Ureter (tissue), 1 donor: Measurements from ENCODE around the gene DYDC1. TPM values are rescaled to one million over a fixed set of nuclear protein-coding genes. Genes with fewer than 3 reads are reported as not detected.
"Not testable (repeated sequence)": the region's sequence is repeated elsewhere in the genome, so short reads cannot be mapped to it uniquely, and the experiment has no call there.

ENCODE experiments used
- DNase-seq: peaks from one replicate; pipeline ENCODE4 v3.0.0-alpha.2; 2020; ENCODE audit warnings: low spot score
- total RNA-seq: library from RNA; stranded (reverse); gene quantifications from one replicate; pipeline ENCODE4 v1.2.4, GENCODE V29; 2023
- donor health status: DM: yes; HTN: yes; CAD: no.

DYDC1 gene
- not detected for total RNA-seq

- no peak for DNase-seq
These were observed at the start of gene DYDC1, which contains the start of gene DYDC2 for GRCh38 chr10:80356563-80356988. TSS of gene DYDC1 (minus strand) at chr10:80356755. CDS start at chr10:80352601, 4,154 bp downstream. TSS of gene DYDC2 (plus strand) at chr10:80356781. CDS start at chr10:80362444, 5,663 bp downstream.

- no peak for DNase-seq
These were observed 49.6 kb upstream of the DYDC1 start for GRCh38 chr10:80406204-80406603.

DNA sequence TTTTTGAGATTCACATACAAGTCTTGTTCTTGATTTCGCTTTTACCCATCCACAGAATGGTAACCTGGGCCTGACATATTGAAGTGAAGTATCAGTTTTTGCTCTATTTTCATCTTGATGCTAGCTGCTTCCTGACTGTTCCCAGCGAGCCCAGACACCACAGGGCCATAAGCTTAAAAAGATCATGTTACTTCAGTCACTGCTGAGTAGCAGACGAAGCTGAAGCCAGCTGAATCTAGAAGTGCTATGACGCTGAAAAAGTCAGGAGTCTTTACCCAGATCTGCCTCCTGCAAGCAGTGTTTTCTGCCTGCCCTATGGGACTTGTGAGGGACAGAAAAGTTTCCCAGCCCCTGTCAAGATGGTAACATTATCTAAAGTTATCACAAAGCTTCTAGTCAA lies 49.1 kb upstream of the DYDC1 start:
- DNase-seq = no peak

- no peak for DNase-seq
These were observed 48.5 kb upstream of the DYDC1 start for GRCh38 chr10:80405035-80405434.

GRCh38 chr10:80400136-80400804 lies 43.7 kb upstream of the DYDC1 start:
- no peak for DNase-seq

DNA sequence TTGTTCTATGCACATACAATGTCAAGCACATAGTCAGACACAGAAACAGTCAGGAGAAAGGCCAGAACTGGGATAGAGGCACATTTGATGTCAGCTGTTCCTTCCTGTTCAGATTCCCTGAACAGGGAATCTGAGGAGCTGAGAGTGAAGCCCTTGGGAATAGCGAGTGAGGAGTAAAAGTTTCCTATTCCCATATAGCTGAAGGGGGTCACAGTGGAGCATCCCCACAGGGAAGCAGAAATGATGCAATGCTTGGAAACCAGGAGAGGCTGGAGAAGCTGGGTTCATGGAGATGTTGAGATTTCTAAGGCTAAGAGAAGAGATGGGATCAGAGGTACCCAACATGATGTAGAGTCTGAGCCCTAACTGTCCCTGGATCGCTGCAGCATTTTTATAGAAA lies 40.5 kb upstream of the DYDC1 start:
- no peak for DNase-seq

DNA sequence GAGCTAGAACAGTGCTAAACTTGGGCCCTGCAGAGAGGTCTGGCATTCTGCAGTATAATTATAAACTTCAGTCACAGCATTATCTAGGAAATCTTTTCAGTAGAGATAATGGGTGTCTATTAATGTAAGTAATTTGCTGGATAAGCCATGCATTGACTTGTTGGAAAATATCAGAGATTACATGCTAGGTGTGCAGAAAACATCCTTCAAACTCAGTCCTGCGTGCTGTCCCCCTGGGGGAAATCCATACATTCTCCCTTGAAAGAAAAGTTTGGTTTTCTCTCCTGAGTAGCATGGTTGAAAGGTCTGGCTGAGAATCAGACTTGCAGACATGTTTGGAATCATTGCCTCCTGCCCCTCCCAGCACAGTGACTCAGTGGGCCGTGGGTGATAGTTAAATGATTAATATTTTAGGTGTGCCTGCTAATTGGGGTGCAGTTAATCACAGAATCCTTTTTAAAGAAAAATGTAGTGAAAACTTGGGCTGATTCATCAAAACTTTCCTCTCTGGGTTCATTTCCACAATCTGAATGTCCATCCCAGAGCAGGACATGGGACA lies 37.9 kb upstream of the DYDC1 start:
- no peak for DNase-seq

- no peak for DNase-seq
These were observed 35.7 kb upstream of the DYDC1 start for GRCh38 chr10:80392250-80392649.

DNA sequence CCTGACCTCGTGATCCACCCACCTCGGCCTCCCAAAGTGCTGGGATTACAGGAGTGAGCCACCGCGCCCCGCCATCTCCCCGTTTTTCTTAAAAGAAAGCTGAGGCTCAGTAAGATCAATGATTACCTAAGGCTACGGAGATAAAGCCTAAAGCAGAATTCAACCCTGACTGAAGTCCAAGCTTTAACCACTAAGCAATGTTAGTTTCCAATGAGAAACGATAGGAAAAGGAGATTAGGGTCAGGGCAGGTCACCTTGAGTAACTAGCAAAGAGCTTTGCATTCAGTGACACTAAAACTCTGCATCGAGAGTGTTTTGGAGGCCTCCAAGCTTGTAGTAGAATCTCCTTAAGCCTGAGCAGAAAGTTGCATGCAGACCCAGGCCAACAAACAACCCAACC lies 34.2 kb upstream of the DYDC1 start:
- DNase-seq = no peak

DNA sequence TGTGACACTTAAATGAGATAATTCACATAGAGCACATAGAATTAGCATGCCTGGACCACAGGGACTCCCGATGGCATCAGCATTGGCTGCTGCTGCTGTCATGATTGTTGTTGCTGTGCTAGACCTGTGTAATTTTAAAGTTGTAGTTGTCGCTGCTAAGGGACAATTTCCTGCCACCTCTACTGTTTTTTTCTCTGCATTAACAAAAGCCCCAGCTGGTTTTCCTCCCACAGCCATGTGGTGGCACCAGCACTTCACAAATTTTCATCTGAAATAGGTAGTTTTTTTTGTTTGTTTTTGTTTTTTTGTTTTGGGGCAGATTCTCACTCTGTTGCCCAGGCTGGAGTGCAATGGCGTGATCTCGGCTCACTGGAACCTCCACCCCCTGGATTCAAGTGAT lies 26.4 kb upstream of the DYDC1 start:
- DNase-seq = peak; percentile 50

GRCh38 chr10:80380185-80380584 lies 23.6 kb upstream of the DYDC1 start:
- no peak for DNase-seq

DNA sequence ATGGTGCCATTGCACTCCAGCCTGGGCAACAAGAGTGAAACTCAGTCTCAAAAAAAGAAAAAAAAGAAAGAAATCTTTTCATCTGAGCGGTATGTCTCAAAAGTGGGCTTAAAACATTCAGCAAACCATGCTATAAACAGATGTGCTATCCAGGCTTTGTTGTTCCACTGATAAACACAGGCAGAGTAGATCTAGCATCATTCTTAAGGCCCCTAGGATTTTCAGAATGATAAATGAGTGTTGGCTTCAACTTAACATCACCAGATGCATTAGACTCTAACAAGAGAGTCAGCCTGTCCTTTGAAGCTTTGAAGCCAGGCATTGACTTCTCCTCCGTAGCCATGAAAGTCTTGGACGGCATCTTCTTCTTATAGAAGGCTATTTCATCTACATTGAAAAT lies 23.1 kb upstream of the DYDC1 start:
- DNase-seq = no peak

GRCh38 chr10:80373502-80373901 lies 16.9 kb upstream of the DYDC1 start:
- DNase-seq = no peak

DNA sequence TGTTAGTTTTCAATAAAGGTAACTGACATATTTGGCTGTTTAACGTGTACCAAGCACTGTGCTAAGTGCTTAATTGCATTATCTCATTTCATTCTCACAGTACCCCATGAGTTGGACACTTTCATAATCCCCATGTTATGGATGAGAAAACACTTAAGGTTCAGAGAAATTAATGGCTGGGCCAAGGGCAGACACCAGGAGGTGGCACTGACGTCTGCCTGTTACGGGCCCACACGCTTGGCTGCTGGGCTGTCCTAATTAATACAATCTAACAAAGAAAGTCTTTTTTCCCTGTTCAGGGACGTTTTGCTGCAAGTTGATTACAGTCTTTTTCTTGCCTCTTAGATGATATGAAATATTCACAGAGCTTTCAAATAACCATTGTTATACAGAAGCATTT lies 16.1 kb upstream of the DYDC1 start:
- no peak for DNase-seq

- DNase-seq = no peak
These were observed 14.9 kb upstream of the DYDC1 start for GRCh38 chr10:80371467-80371866.

DNA sequence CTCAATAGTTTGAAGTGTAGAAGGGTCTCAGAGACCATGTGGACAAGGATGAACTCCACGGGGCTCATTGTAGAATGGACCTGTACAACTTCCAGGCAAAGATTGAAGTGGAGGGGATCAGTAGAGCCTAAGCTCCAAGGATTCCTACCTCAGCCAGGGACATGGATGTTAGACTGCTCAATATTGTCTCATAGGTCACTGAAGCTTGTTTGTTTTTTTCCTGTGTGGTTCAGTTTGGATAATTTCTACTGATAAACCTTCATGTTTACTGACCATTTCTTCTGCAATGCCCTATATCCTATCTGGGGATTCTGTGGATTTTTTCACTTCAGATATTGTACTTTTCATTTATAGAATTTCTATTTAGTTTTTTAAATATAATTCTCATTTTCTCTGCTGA lies 9.0 kb upstream of the DYDC1 start:
- no peak for DNase-seq

GRCh38 chr10:80359644-80360043 lies 3.1 kb upstream of the DYDC1 start:
- DNase-seq = no peak

DNA sequence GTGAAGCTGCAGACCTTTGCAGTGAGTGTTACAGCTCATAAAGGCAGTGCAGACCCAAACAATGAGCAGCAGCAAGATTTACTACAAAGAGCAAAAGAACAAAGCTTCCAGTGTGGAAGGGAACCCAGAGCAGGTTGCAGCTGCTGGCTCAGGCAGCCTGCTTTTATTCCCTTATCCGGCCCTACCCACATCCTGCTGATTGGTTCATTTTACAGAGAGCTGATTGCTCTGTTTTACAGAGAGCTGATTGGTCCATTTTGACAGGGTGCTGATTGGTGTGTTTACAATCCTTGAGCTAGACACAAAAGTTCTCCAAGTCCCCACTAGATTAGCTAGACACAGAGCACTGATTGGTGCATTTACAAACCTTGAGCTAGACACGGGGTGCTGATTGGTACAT lies 2.4 kb upstream of the DYDC1 start:
- DNase-seq = not testable (repeated sequence)

DNA sequence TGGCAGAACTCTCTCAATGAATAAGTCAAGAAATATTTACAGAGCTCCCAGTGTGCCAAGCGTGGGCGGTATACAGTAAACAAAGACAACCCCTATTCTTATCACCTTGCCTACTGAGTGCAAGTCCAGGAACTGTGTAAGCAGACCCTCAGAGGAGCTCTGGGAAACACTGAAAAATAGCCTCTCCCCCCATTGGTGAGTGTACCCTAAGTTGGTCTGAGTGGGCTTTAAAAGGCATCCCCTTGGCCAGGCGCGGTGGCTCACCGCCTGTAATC lies 1.2 kb upstream of the DYDC1 start:
- DNase-seq = no peak

- no peak for DNase-seq
These were observed 665 bp upstream of the DYDC1 start for GRCh38 chr10:80356989-80357850.

- no peak for DNase-seq
These were observed 5.3 kb downstream of the DYDC1 start for GRCh38 chr10:80351220-80351619.

DNA sequence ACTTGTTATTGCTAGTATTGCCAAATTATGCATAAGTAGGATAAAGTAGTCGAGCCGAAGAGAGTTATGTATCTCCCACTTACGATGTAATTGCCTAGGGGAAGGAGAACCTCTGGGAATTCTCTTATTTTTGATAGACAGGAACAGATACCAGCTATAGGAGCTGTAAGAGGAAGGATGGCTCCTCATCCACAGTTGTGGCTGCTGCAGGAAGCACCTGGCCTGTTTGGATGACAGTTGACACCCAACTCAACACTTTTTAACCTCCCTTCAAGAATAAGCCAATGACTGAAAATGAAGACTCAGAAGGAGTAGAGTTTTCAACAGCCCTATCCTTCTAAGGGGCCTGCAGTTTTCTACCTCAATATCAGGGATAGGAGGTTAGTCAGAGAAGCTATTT lies 6.3 kb downstream of the DYDC1 start:
- no peak for DNase-seq

GRCh38 chr10:80344912-80345311 lies 11.6 kb downstream of the DYDC1 start:
- DNase-seq = no peak
